Ascending aorta (tissue), 2 donors: ENCODE results near the gene MGAT5B. TPM values are rescaled to one million over a fixed set of nuclear protein-coding genes. Genes with fewer than 3 reads are reported as not detected.

Experiments
- DNase-seq, 2 donors: peaks; one replicate each; pipeline ENCODE4 v3.0.0-alpha.2; 2019; ENCODE audit warnings: low spot score in 2 of 2
- H3K27ac ChIP-seq, 2 donors: fragments of 200-600 bp; sonication (generic); one replicate each; pipeline ENCODE4 v1.5.1; 2016 to 2017; ENCODE audit warnings: mild to moderate bottlenecking in 1 of 2
- H3K27me3 ChIP-seq: fragments of 200-600 bp; sonication (generic); one replicate; pipeline ENCODE4 v1.5.1; 2017
- H3K36me3 ChIP-seq, 2 donors: fragments of 200-600 bp; sonication (generic); one replicate each; pipeline ENCODE4 v1.5.1; 2016
- H3K4me1 ChIP-seq, 2 donors: fragments of 200-600 bp; sonication (generic); one replicate each; pipeline ENCODE4 v1.5.1; 2016 to 2017; ENCODE audit warnings: mild to moderate bottlenecking in 1 of 2
- H3K4me3 ChIP-seq, 2 donors: fragments of 200-600 bp; sonication (generic); one replicate each; pipeline ENCODE4 v1.5.1; 2016 to 2017; ENCODE audit warnings: mild to moderate bottlenecking in 1 of 2
- H3K9me3 ChIP-seq, 2 donors: fragments of 200-600 bp; sonication (generic); one replicate each; pipeline ENCODE4 v1.5.1; 2016
- CTCF ChIP-seq, 3 experiments: fragments of 200-600 bp in 2 of 3; fragments of 450-650 bp in 1 of 3; sonication (generic) in 2 of 3; IDR thresholded peaks; one replicate each; pipeline ENCODE4 v1.5.1; 2016 to 2019; ENCODE audit warnings: antibody characterized with exemption in 3 of 3, mild to moderate bottlenecking in 1 of 3, moderate library complexity in 1 of 3
- intact Hi-C: fragments of 100-400 bp; cut with DNase I; formaldehyde crosslinking; loops from one replicate; pipeline ENCODE4 v1.15.1; 2023
- total RNA-seq: library from RNA; depleted of rRNA; stranded (reverse); fragments of >200 nt; gene quantifications from one replicate; pipeline ENCODE4 v1.1.0, GENCODE V29; 2016

MGAT5B gene
- total RNA-seq, 1 donor from 2014 or later, result not detected

GRCh38 chr17:76912421-76913164 is 44.4 kb downstream of the MGAT5B start:
- Histone ChIP-seq H3K27ac (no peak overlapping the region), H3K9me3 (no peaks in the 10 kb centered on the region), H3K4me1 (peaks cover 0 to 3% of the 10 kb centered on the region in 2 donors), H3K27me3 (no peaks in the 10 kb centered on the region), H3K36me3 (no peaks in the 10 kb centered on the region), H3K4me3 (no peak overlapping the region)
- TF ChIP-seq CTCF (IDR thresholded peaks at IDR 0.05), result no peak
- intact Hi-C loops, result no loop called here
- no peak for DNase-seq

- H3K4me1 ChIP-seq, result peaks cover 13 to 16% of the 10 kb centered on the region in 2 donors
- H3K27ac ChIP-seq, result no peak overlapping the region
- H3K9me3 ChIP-seq, result no peaks in the 10 kb centered on the region
- H3K27me3 ChIP-seq, result no peaks in the 10 kb centered on the region
- DNase-seq, result no peak
- H3K4me3 ChIP-seq, result no peak overlapping the region
- H3K36me3 ChIP-seq, result no peaks in the 10 kb centered on the region
- intact Hi-C loops, result no loop called here
- TF ChIP-seq CTCF (IDR thresholded peaks at IDR 0.05), result no peak
Observed at GRCh38 chr17:76914937-76915336, 46.7 kb downstream of the MGAT5B start.

DNA sequence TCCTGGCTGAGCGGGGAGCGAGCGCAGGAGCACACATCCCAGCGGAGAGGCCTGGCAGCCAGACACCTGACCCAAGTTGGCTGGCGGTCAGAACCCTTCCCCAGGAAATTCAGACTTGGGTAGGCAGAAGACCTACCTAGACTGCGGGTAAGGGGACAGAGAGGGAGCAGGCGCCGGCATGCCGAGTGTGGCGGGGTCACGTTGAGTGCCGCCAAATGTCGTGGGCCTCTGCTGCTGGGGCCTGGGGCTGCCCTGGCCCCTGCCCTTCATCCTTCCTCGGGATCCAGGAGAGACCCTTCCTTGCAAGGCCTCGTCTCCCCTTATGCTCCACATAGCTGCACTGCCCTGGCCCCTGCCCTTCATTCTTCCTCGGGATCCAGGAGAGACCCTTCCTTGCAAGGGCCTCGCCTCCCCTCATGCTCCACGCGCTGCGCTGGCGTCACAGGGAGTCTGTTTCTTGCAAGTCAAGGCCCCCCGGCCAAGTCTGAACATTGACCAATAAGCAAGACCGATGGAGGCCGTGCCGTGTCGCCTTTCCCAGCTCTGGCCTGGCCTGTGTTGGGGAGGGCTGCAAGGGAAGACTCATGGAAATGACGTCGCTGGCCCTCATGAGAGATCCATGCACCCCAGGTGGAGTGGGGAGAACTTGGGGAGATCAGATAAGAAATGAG is 47.8 kb downstream of the MGAT5B start:
- TF ChIP-seq CTCF (IDR thresholded peaks at IDR 0.05), result no peak
- H3K9me3 ChIP-seq, result no peaks in the 10 kb centered on the region
- H3K4me3 ChIP-seq, result no peak overlapping the region
- H3K27ac ChIP-seq, result no peak overlapping the region
- DNase-seq, result no peak
- H3K27me3 ChIP-seq, result no peaks in the 10 kb centered on the region
- peaks cover 13 to 16% of the 10 kb centered on the region in 2 donors for H3K4me1 ChIP-seq
- H3K36me3 ChIP-seq, result no peaks in the 10 kb centered on the region
- intact Hi-C loops, result no loop called here

DNA sequence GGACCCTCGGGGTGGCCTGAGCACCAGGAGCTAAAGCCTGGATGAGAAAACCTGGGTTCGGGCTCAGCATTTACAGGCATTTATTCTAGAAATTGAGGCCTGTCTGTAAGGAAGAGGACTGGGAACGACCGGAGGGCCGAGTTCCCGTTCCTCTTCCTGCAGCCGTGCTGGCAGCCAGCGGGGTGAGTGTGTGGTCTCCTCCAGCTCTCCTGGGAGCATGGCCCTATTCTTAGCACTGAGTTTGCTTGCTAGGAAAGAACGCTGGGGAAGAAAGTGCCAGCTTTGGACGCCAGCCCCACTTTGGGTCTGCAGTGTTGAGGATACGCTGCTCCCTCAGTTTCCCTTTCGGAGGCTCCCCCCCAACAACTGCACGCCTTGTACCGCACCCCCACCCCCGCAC is 49.6 kb downstream of the MGAT5B start:
- Histone ChIP-seq H3K27me3 (no peaks in the 10 kb centered on the region), H3K36me3 (no peaks in the 10 kb centered on the region), H3K4me1 (peaks cover 13 to 16% of the 10 kb centered on the region in 2 donors), H3K9me3 (no peaks in the 10 kb centered on the region), H3K27ac (peak overlapping the region in 1 of 2 donors; percentile 62), H3K4me3 (no peak overlapping the region)
- intact Hi-C loops, result no loop called here
- TF ChIP-seq CTCF (IDR thresholded peaks at IDR 0.05), result no peak
- DNase-seq, result no peak

DNA sequence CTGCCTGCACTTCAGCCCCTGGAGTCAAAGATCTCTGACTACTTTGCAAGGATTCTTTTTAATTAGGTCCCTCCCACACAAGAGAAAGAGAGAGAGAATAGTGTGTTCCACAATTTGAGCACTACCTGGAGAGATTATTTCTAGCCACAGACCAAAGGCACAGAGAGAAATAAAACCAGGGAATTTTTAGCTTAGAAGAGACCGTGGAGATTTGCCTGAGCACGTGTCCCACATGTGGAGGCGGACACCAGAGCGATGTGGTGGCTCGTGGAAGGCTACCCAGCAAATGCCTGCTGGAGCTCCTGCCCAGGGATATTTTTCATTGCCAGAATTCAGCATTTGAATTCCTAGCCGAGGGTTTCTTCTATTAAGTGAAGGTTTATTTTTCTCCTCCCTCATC is 50.6 kb downstream of the MGAT5B start:
- no peaks in the 10 kb centered on the region for H3K9me3 ChIP-seq
- intact Hi-C loops, result no loop called here

More for the DNA sequence above, 50.6 kb downstream of the MGAT5B start:
- Histone ChIP-seq H3K4me3 (no peak overlapping the region), H3K36me3 (no peaks in the 10 kb centered on the region), H3K4me1 (peaks cover 13 to 16% of the 10 kb centered on the region in 2 donors), H3K27ac (peak overlapping the region in 1 of 2 donors; percentile 62), H3K27me3 (no peaks in the 10 kb centered on the region)
- DNase-seq, result no peak
- no peak for TF ChIP-seq CTCF (IDR thresholded peaks at IDR 0.05)
